GM19193 (cell line): Measurements from ENCODE around the gene TBX20.

Source experiments
- POLR2A ChIP-seq: IDR thresholded peaks from 4 replicates; pipeline ENCODE4 v1.6.1; 2011; ENCODE audit not compliant: insufficient read depth, insufficient read length; ENCODE audit errors: extremely low read depth

Gene TBX20, protein sequence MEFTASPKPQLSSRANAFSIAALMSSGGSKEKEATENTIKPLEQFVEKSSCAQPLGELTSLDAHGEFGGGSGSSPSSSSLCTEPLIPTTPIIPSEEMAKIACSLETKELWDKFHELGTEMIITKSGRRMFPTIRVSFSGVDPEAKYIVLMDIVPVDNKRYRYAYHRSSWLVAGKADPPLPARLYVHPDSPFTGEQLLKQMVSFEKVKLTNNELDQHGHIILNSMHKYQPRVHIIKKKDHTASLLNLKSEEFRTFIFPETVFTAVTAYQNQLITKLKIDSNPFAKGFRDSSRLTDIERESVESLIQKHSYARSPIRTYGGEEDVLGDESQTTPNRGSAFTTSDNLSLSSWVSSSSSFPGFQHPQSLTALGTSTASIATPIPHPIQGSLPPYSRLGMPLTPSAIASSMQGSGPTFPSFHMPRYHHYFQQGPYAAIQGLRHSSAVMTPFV

GRCh38 chr7:35253710-35254495 lies at the start of gene TBX20:
Gene TBX20 (minus strand): TSS chr7:35254100. CDS start chr7:35253620, 480 bp downstream.
- TF ChIP-seq POLR2A: no peak

- no peak for TF ChIP-seq POLR2A
Measured at GRCh38 chr7:35289376-35289775, 35.5 kb upstream of the TBX20 start.

- no peak for TF ChIP-seq POLR2A
Measured at GRCh38 chr7:35286986-35287385, 33.1 kb upstream of the TBX20 start.

- no peak for TF ChIP-seq POLR2A
Measured at GRCh38 chr7:35286422-35286821, 32.5 kb upstream of the TBX20 start.

DNA sequence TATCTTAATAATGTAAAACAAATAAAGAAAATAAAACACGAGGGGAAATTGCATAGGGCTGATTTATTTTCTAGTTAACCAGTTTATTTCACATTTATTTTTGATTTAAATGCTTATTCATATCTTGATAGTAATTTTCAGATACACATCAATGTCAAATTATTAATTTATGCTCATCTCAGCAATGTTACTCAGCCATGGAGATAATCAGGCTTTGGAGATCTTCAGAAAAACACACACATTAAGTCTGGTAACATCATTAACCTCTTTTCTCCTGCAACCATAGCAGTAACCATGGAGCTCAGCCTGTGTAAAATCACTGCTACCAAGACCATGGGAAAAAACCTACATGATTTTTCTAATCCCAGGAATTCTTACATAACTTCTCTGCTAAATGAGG lies 31.9 kb upstream of the TBX20 start:
- TF ChIP-seq POLR2A: no peak

DNA sequence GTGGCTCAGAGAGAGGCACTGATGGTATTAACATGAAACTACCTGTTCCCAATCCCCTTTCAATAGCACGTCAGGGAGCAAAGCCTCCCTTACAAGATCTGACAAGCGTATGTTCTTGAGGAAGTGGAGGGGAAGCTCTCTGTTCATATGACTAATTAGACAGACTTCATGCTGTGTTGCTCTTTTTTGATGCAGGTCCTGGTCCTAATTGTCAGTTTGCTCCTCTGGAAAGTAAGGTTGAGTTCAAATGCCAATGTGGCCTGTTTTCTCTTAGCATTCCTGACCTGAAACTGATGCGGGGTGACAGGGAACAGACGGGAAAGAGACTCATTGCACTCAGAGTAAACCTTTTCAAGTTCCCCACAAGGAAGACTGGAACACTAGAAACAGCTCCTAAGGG lies 27.0 kb upstream of the TBX20 start:
- TF ChIP-seq POLR2A: no peak

DNA sequence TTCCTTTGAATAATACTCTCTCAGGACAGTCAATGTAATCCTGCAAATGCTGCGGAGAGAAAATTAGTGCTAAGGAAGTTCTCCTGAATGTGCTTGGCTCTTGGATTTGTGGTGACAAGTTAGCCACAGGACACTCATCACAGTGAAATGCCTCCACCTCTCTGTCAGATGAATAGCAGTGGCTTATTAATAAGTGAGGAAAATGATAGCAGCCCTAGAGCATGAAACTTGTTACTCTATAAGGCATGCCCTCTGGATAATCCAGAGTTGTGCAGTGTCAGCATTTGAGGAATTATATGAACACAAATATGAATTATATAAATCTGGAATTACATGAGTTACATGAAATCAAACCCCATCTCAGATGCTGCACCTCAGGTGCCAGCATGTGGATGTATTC lies 23.5 kb upstream of the TBX20 start:
- TF ChIP-seq POLR2A: no peak

DNA sequence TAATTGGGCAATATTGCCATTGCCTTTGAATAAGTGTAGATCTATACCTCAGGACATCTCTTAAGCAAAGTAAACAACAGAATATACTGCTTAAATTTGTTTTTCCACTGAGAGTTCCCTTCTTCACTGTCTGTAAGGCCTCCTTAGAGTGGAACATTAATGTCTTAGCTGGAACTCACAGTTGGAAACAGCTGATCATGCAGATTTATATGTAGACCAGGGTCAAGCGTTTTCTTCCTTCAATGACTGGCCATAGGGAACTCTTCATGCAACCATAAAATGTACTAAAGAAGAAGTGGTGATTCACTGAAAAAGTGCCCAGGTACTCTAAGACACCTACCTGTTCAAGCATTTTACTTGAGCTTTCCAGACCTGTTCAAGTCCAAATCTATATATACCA lies 18.3 kb upstream of the TBX20 start:
- no peak for TF ChIP-seq POLR2A

DNA sequence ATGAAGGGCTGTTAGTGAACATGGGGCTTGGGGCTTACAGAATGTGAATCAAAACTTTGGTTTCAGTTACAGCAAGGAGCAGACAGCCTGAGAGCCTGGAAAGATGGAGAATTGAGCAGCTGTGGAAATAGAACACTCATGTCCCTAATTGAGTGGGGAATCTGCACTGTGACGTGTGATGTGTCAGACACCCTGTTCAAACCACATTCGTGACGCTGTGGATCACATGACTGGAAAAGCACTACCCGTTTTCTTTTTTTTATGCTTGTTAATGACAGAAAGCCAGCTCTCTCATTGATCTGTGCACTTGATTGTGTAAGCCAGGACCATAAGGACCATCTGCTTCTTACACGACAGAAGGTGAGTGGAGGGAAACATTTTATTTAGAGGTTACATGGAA lies 15.1 kb upstream of the TBX20 start:
- no peak for TF ChIP-seq POLR2A

DNA sequence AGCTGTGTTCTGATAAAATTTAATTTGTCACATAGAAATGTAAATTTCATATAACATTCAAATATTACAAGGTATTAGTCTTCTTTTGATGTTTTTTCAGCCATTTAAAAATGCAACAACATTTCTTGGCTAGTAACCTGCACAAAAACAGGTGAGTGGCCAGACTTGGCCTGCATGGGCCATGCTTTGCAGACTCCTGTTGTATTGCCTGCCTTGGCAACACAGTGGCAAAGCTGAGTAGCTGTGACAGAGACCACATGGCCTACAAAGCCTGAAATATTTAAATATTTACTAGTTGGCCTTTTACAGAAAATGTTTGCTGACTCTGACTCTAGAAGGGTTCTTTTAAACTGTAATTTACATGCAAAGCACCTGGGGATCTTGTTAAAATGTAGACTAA lies 13.5 kb upstream of the TBX20 start:
- TF ChIP-seq POLR2A: no peak

DNA sequence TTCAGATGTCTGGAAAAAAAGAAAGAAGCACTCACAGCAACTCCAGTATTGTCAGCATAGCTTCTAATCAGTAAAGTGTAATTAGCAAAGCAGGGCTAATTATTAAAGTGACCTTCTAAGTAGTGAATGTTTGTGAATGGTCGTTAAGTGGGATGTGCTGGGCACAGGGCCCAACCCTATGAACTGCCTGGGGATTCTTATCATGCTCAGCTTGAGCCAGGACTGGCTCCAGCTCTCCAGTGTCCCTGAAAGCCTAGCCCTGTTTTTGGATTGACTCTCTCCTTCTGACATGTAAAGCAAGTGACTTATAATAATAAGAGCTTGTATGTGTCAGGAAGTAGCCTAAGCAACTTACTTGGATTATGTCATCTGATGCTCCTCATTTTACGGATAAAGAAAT lies 9.5 kb upstream of the TBX20 start:
- TF ChIP-seq POLR2A: no peak

- no peak for TF ChIP-seq POLR2A
Measured at GRCh38 chr7:35261476-35262285, 7.8 kb upstream of the TBX20 start.

DNA sequence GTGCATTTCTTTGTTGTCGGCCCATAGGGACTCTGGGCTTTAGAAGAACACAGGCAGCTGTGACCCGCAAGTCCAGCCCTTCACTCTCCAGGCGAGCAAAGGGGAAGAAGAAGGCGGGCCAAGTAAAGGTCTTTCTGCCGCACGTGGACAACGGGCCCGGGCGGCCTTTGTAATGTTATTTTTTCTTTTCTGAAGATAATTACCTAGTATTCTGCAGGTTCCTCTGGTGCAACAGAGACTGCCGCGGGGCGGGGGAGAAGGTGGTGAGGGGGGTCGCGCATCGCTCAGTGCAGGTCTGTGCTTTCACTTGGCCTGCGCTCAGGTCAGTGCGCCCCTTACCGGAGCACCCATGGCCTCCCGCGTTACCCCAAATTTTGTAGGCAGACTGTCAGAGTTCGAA lies 7.1 kb upstream of the TBX20 start:
- TF ChIP-seq POLR2A: no peak

- no peak for TF ChIP-seq POLR2A
Measured at GRCh38 chr7:35260246-35260645, 6.3 kb upstream of the TBX20 start.

DNA sequence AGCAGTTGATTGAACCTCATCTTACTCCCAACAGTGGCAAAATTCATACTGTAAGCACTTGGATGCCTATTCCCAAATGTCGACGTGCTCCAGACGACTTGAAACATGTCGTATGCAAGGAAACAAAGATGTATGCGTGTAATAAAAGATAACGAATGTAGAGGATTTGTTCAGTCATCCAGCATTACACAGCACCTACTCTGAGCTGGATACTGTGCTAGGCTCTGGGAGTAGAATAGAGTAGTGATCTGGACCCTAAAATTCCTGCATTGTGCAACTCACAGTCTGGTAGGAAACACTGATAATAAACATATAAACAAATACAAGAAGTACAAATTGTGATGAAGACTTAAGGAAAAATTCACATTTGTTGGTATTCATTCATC lies 5.6 kb upstream of the TBX20 start:
- TF ChIP-seq POLR2A: no peak
